ENCODE measurements around the gene ANKRD27. TPM values are rescaled to one million over a fixed set of nuclear protein-coding genes. Genes with fewer than 3 reads are reported as not detected.
A peak's percentile ranks its signal among the peaks of the same experiment; 100 is the strongest.

Gene ANKRD27
- total and polyA plus RNA-seq, 4 experiments from 2014 or later, result 16.0 to 51.2 (median 39.7) TPM

- no peak overlapping the region for H3K4me3 Mint-ChIP-seq
- CTCF ChIA-PET (ENCODE audit: partially characterized antibody), result no interaction called here
Observed at GRCh38 chr19:32649751-32650150, 25.2 kb downstream of the ANKRD27 start.

GRCh38 chr19:32647361-32647760, 27.6 kb downstream of the ANKRD27 start:
- no peak overlapping the region for H3K4me3 Mint-ChIP-seq
- intact Hi-C loops (cut with micrococcal nuclease), result no loop called here
- H3K27me3 Mint-ChIP-seq, result no peaks in the 10 kb centered on the region
- H3K36me3 Mint-ChIP-seq, result peaks cover 25 to 38% of the 10 kb centered on the region in 2 donors
- H3K9me3 Mint-ChIP-seq, result no peaks in the 10 kb centered on the region
- no peaks in the 10 kb centered on the region for H3K27me3 ChIP-seq (ENCODE audit: insufficient read depth, low read length)
- peaks cover 20% of the 10 kb centered on the region for H3K36me3 ChIP-seq (ENCODE audit: insufficient read depth, low read length)
- ChIA-PET CTCF (ENCODE audit: partially characterized antibody) (no interaction called here), POLR2A (ENCODE audit: partially characterized antibody) (no interaction called here)
- no peak for DNase-seq
- H3K27ac ChIP-seq (ENCODE audit: low read depth, low read length), result no peak overlapping the region
- H3K4me1 ChIP-seq (ENCODE audit: insufficient read depth, low read length), result peaks cover 17% of the 10 kb centered on the region
- no peaks in the 10 kb centered on the region for H3K9me3 ChIP-seq (ENCODE audit: control insufficient read depth in 1 of 2, low read length in 2 of 2)
- H3K4me1 Mint-ChIP-seq, result peaks cover 9 to 35% (median 22%) of the 10 kb centered on the region in 4 donors
- H3K27ac Mint-ChIP-seq, result peak overlapping the region in 1 of 7 donors; percentile 18
- H3K4me3 ChIP-seq (ENCODE audit: low read length in 2 of 2), result no peak overlapping the region

More at GRCh38 chr19:32649751-32650150, 25.2 kb downstream of the ANKRD27 start:
- POLR2A ChIA-PET (ENCODE audit: partially characterized antibody), result no interaction called here
- peaks cover 21 to 35% of the 10 kb centered on the region in 2 donors for H3K36me3 Mint-ChIP-seq
- H3K9me3 Mint-ChIP-seq, result no peaks in the 10 kb centered on the region
- Histone ChIP-seq H3K9me3 (ENCODE audit: control insufficient read depth in 1 of 2, low read length in 2 of 2) (no peaks in the 10 kb centered on the region), H3K4me1 (ENCODE audit: insufficient read depth, low read length) (no peaks in the 10 kb centered on the region), H3K4me3 (ENCODE audit: low read length in 2 of 2) (no peak overlapping the region), H3K36me3 (ENCODE audit: insufficient read depth, low read length) (peaks cover 12% of the 10 kb centered on the region), H3K27me3 (ENCODE audit: insufficient read depth, low read length) (no peaks in the 10 kb centered on the region), H3K27ac (ENCODE audit: low read depth, low read length) (no peak overlapping the region)
- no peaks in the 10 kb centered on the region for H3K27me3 Mint-ChIP-seq
- no peak for DNase-seq
- intact Hi-C loops (cut with micrococcal nuclease), result no loop called here
- H3K27ac Mint-ChIP-seq, result no peak overlapping the region
- peaks cover 0 to 13% (median 5%) of the 10 kb centered on the region in 4 donors for H3K4me1 Mint-ChIP-seq

GRCh38 chr19:32646556-32646955, 28.4 kb downstream of the ANKRD27 start:
- DNase-seq, result no peak
- Mint-ChIP-seq H3K27me3 (no peaks in the 10 kb centered on the region), H3K27ac (peak overlapping the region in 3 of 7 donors; percentile 25 to 80 (median 37)), H3K4me1 (peaks cover 11 to 42% (median 27%) of the 10 kb centered on the region in 4 donors), H3K36me3 (peaks cover 31 to 39% of the 10 kb centered on the region in 2 donors), H3K4me3 (no peak overlapping the region), H3K9me3 (no peaks in the 10 kb centered on the region)
- H3K4me3 ChIP-seq (ENCODE audit: low read length in 2 of 2), result no peak overlapping the region
- ChIA-PET POLR2A (ENCODE audit: partially characterized antibody) (no interaction called here), CTCF (ENCODE audit: partially characterized antibody) (no interaction called here)
- intact Hi-C loops (cut with micrococcal nuclease), result no loop called here
- no peaks in the 10 kb centered on the region for H3K27me3 ChIP-seq (ENCODE audit: insufficient read depth, low read length)
- H3K9me3 ChIP-seq (ENCODE audit: control insufficient read depth in 1 of 2, low read length in 2 of 2), result no peaks in the 10 kb centered on the region
- no peak overlapping the region for H3K27ac ChIP-seq (ENCODE audit: low read depth, low read length)
- peaks cover 23% of the 10 kb centered on the region for H3K4me1 ChIP-seq (ENCODE audit: insufficient read depth, low read length)
- H3K36me3 ChIP-seq (ENCODE audit: insufficient read depth, low read length), result peaks cover 19% of the 10 kb centered on the region

- CTCF ChIA-PET (ENCODE audit: partially characterized antibody), result no interaction called here
- POLR2A ChIA-PET (ENCODE audit: partially characterized antibody), result interaction anchor here (1.1 kb wide), 1 partner anchor 33 kb away, joined by 3 read pairs; the partner anchor contains the start of genes ANKRD27 and RGS9BP
- H3K36me3 ChIP-seq (ENCODE audit: insufficient read depth, low read length), result peaks cover 35% of the 10 kb centered on the region
- intact Hi-C loops (cut with micrococcal nuclease), result loop anchor here (2.0 to 5.0 kb wide), 2 partner anchors 32 to 45 kb away; partner anchors contain the start of genes ANKRD27 and RGS9BP
- peak; percentile 73 to 81 (median 75) for DNase-seq
- H3K4me3 ChIP-seq (ENCODE audit: low read length in 2 of 2), result peak overlapping the region in 1 of 2 donors; percentile 7
- Mint-ChIP-seq H3K36me3 (peaks cover 41 to 55% of the 10 kb centered on the region in 2 donors), H3K9me3 (no peaks in the 10 kb centered on the region), H3K27me3 (no peaks in the 10 kb centered on the region), H3K27ac (peak overlapping the region; percentile 39 to 91 (median 88)), H3K4me3 (peak overlapping the region in 7 of 8 donors; percentile 51 to 80 (median 70)), H3K4me1 (peaks cover 14 to 42% (median 27%) of the 10 kb centered on the region in 4 donors)
- peaks cover 23% of the 10 kb centered on the region for H3K4me1 ChIP-seq (ENCODE audit: insufficient read depth, low read length)
- H3K9me3 ChIP-seq (ENCODE audit: control insufficient read depth in 1 of 2, low read length in 2 of 2), result no peaks in the 10 kb centered on the region
- no peak overlapping the region for H3K27ac ChIP-seq (ENCODE audit: low read depth, low read length)
- H3K27me3 ChIP-seq (ENCODE audit: insufficient read depth, low read length), result no peaks in the 10 kb centered on the region
Observed at GRCh38 chr19:32642771-32643170, 32.2 kb downstream of the ANKRD27 start.

GRCh38 chr19:32638625-32639024, 36.4 kb downstream of the ANKRD27 start:
- Mint-ChIP-seq H3K36me3 (peaks cover 55 to 67% of the 10 kb centered on the region in 2 donors), H3K27me3 (no peaks in the 10 kb centered on the region), H3K27ac (no peak overlapping the region), H3K4me3 (no peak overlapping the region), H3K4me1 (peaks cover 14 to 20% (median 16%) of the 10 kb centered on the region in 4 donors), H3K9me3 (no peaks in the 10 kb centered on the region)
- peaks cover 19% of the 10 kb centered on the region for H3K4me1 ChIP-seq (ENCODE audit: insufficient read depth, low read length)
- no peak overlapping the region for H3K27ac ChIP-seq (ENCODE audit: low read depth, low read length)
- ChIA-PET CTCF (ENCODE audit: partially characterized antibody) (interaction anchor here (1.1 to 2.4 kb wide), 2 partner anchors 38 to 69 kb away, joined by 3 to 5 read pairs; no protein-coding TSS in a partner anchor), POLR2A (ENCODE audit: partially characterized antibody) (no interaction called here)
- H3K9me3 ChIP-seq (ENCODE audit: control insufficient read depth in 1 of 2, low read length in 2 of 2), result no peaks in the 10 kb centered on the region
- H3K27me3 ChIP-seq (ENCODE audit: insufficient read depth, low read length), result no peaks in the 10 kb centered on the region
- H3K36me3 ChIP-seq (ENCODE audit: insufficient read depth, low read length), result peaks cover 35% of the 10 kb centered on the region
- intact Hi-C loops (cut with micrococcal nuclease), result no loop called here
- no peak overlapping the region for H3K4me3 ChIP-seq (ENCODE audit: low read length in 2 of 2)
- no peak for DNase-seq

GRCh38 chr19:32637480-32637879, 37.5 kb downstream of the ANKRD27 start:
- H3K27ac ChIP-seq (ENCODE audit: low read depth, low read length), result no peak overlapping the region
- Mint-ChIP-seq H3K9me3 (no peaks in the 10 kb centered on the region), H3K4me3 (no peak overlapping the region), H3K27me3 (no peaks in the 10 kb centered on the region), H3K36me3 (peaks cover 60 to 62% of the 10 kb centered on the region in 2 donors), H3K27ac (no peak overlapping the region), H3K4me1 (peaks cover 4 to 9% (median 6%) of the 10 kb centered on the region in 4 donors)
- no peak for DNase-seq
- no peaks in the 10 kb centered on the region for H3K9me3 ChIP-seq (ENCODE audit: control insufficient read depth in 1 of 2, low read length in 2 of 2)
- no peaks in the 10 kb centered on the region for H3K27me3 ChIP-seq (ENCODE audit: insufficient read depth, low read length)
- peaks cover 35% of the 10 kb centered on the region for H3K36me3 ChIP-seq (ENCODE audit: insufficient read depth, low read length)
- no peak overlapping the region for H3K4me3 ChIP-seq (ENCODE audit: low read length in 2 of 2)
- ChIA-PET POLR2A (ENCODE audit: partially characterized antibody) (no interaction called here), CTCF (ENCODE audit: partially characterized antibody) (no interaction called here)
- peaks cover 8% of the 10 kb centered on the region for H3K4me1 ChIP-seq (ENCODE audit: insufficient read depth, low read length)
- intact Hi-C loops (cut with micrococcal nuclease), result no loop called here

GRCh38 chr19:32631381-32631780, 43.6 kb downstream of the ANKRD27 start:
- H3K27me3 Mint-ChIP-seq, result no peaks in the 10 kb centered on the region
- H3K27ac ChIP-seq (ENCODE audit: low read depth, low read length), result no peak overlapping the region
- CTCF ChIA-PET (ENCODE audit: partially characterized antibody), result no interaction called here
- H3K9me3 Mint-ChIP-seq, result no peaks in the 10 kb centered on the region
- H3K36me3 ChIP-seq (ENCODE audit: insufficient read depth, low read length), result peaks cover 41% of the 10 kb centered on the region
- no peak overlapping the region for H3K27ac Mint-ChIP-seq
- POLR2A ChIA-PET (ENCODE audit: partially characterized antibody), result no interaction called here
- peaks cover 38 to 49% of the 10 kb centered on the region in 2 donors for H3K36me3 Mint-ChIP-seq
- no peak for DNase-seq
- H3K4me1 Mint-ChIP-seq, result no peaks in the 10 kb centered on the region
- H3K4me1 ChIP-seq (ENCODE audit: insufficient read depth, low read length), result no peaks in the 10 kb centered on the region
- H3K27me3 ChIP-seq (ENCODE audit: insufficient read depth, low read length), result no peaks in the 10 kb centered on the region
- no peaks in the 10 kb centered on the region for H3K9me3 ChIP-seq (ENCODE audit: control insufficient read depth in 1 of 2, low read length in 2 of 2)
- H3K4me3 Mint-ChIP-seq, result no peak overlapping the region
- H3K4me3 ChIP-seq (ENCODE audit: low read length in 2 of 2), result no peak overlapping the region
- intact Hi-C loops (cut with micrococcal nuclease), result no loop called here
